Stomach (tissue), 9 donors: Measurements from ENCODE around the gene NFATC1. TPM values are rescaled to one million over a fixed set of nuclear protein-coding genes. Genes with fewer than 3 reads are reported as not detected.

Experiments
- DNase-seq, 2 donors: peaks; one replicate each; pipeline versions ENCODE4 v3.0.0 to v3.0.0-alpha.2; 2013 to 2019
- H3K27ac ChIP-seq, 5 donors: fragments of 200-600 bp in 4 of 5; sonication (generic) in 4 of 5; one replicate each; pipeline ENCODE4 v1.5.1; 2013 to 2019; ENCODE audit warnings: mild to moderate bottlenecking in 1 of 5, moderate library complexity in 1 of 5
- H3K27me3 ChIP-seq, 3 donors: fragments of 200-600 bp; sonication (generic); one replicate each; pipeline ENCODE4 v1.5.1; 2017 to 2019; ENCODE audit warnings: mixed run types in 1 of 3
- H3K36me3 ChIP-seq, 4 donors: fragments of 200-600 bp; sonication (generic); 1 replicate in 3 of 4; 2 replicates in 1 of 4; pipeline ENCODE4 v1.5.1; 2016 to 2019
- H3K4me1 ChIP-seq, 4 donors: fragments of 200-600 bp; sonication (generic); one replicate each; pipeline ENCODE4 v1.5.1; 2016 to 2019
- H3K4me3 ChIP-seq, 4 donors: fragments of 200-600 bp; sonication (generic) in 3 of 4; one replicate each; pipeline ENCODE4 v1.5.1; 2016 to 2019; ENCODE audit warnings: mild to moderate bottlenecking in 1 of 4
- H3K9me3 ChIP-seq, 4 donors: fragments of 200-600 bp; sonication (generic); one replicate each; pipeline ENCODE4 v1.5.1; 2016 to 2019
- EP300 ChIP-seq: sonication (generic); formaldehyde crosslinking; IDR thresholded peaks from one replicate; pipeline ENCODE4 v1.6.1; 2017; ENCODE audit warnings: antibody characterized with exemption
- POLR2A ChIP-seq, 4 donors: fragments of 450-650 bp; IDR thresholded peaks; one replicate each; pipeline ENCODE4 v1.6.1; 2016; ENCODE audit warnings: antibody characterized with exemption in 4 of 4, control low read depth in 2 of 4, mild to moderate bottlenecking in 1 of 4, moderate library complexity in 1 of 4
- POLR2AphosphoS5 ChIP-seq, 3 donors: sonication (generic); formaldehyde crosslinking; IDR thresholded peaks; one replicate each; pipeline ENCODE4 v1.6.1; 2016; ENCODE audit warnings: antibody characterized with exemption in 3 of 3
- WGBS, 5 donors: extraction: QIAGEN DNeasy Blood & Tissue Kit in 3 of 5; methylation state at CpG; one replicate each; pipeline versions ENCODE4 v1.1.5 to v1.1.7; 2013 to 2018; 5-methylcytosine and 5-hydroxymethylcytosine counted together
- intact Hi-C: fragments of 100-400 bp; cut with DNase I; formaldehyde crosslinking; loops from one replicate; pipeline ENCODE4 v1.15.1; 2023; ENCODE audit warnings: low total_unique reads
- polyA plus RNA-seq, 3 donors: library from polyadenylated mRNA; stranded (reverse); fragments of 200-250 nt; gene quantifications; one replicate each; pipeline ENCODE4 v1.2.3, GENCODE V29; 2013
- total RNA-seq, 5 donors: library from RNA; depleted of rRNA; stranded (reverse); fragments of >200 nt; gene quantifications; one replicate each; pipeline versions ENCODE4 v1.1.0 to v1.2.3, GENCODE V29; 2014 to 2016
- TF ChIP-seq, protein P1 (sequence below), 7 experiments: fragments of 450-650 bp in 4 of 7; fragments of 200-600 bp in 3 of 7; sonication (generic) in 3 of 7; IDR thresholded peaks; one replicate each; pipeline ENCODE4 v1.5.1; 2016 to 2019; ENCODE audit warnings: antibody characterized with exemption in 7 of 7, control low read depth in 2 of 7, mild to moderate bottlenecking in 1 of 7
- donor health status: healthy with polysubstance abuse.
- donor health status: Bipolar disorder and iron deficiency.
- donor health status: healthy.

The NFATC1 gene
- total and polyA plus RNA-seq, 8 donors = 2.6 to 14.0 (median 6.1) TPM

DNA sequence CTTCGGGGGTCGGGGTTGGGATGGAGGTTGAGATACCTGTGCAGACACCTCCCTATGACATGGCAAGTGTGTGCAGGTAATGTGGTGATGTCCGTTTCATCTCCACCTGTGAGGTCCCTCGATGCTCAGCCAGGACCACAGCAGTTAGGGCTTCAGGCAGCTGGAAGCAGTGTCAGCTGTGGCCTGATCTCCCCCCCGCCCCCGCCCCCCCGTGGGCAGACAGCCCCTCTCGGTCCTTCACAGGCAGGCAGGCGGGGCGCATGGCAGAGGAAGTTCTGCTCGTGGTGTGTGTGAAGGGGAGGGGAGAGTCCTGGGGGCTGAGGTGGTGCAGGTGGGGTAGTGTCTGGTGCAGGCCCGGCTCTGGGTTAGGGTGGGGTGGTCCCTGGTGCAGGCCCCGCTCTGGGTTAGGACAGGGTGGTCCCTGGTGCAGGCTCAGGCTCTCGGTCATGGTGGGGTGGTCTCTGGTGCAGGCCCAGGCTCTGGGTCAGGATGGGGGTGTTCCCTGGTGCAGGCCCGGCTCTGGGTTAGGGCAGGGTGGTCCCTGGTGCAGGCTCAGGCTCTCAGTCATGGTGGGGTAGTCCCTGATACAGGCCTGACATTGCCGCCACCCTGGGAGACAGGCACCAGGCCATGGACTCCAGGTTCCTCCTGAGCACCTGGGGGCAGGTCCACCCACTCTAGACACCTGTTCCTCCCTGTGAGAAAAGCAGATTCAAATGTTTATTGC is 94.3 kb downstream of the NFATC1 start:
- no peak overlapping the region for H3K4me3 ChIP-seq
- 80 to 91% (median 82%) methylated on average over 13 to 16 of the region's 16 CpGs for WGBS, 5 donors
- H3K36me3 ChIP-seq = peaks cover 14 to 47% (median 43%) of the 10 kb centered on the region in 4 donors
- peaks cover 0 to 9% (median 6%) of the 10 kb centered on the region in 4 donors for H3K4me1 ChIP-seq
- no peaks in the 10 kb centered on the region for H3K9me3 ChIP-seq
- intact Hi-C loops = no loop called here
- H3K27me3 ChIP-seq = no peaks in the 10 kb centered on the region
- TF ChIP-seq, protein P1, sequence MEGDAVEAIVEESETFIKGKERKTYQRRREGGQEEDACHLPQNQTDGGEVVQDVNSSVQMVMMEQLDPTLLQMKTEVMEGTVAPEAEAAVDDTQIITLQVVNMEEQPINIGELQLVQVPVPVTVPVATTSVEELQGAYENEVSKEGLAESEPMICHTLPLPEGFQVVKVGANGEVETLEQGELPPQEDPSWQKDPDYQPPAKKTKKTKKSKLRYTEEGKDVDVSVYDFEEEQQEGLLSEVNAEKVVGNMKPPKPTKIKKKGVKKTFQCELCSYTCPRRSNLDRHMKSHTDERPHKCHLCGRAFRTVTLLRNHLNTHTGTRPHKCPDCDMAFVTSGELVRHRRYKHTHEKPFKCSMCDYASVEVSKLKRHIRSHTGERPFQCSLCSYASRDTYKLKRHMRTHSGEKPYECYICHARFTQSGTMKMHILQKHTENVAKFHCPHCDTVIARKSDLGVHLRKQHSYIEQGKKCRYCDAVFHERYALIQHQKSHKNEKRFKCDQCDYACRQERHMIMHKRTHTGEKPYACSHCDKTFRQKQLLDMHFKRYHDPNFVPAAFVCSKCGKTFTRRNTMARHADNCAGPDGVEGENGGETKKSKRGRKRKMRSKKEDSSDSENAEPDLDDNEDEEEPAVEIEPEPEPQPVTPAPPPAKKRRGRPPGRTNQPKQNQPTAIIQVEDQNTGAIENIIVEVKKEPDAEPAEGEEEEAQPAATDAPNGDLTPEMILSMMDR (IDR thresholded peaks at IDR 0.05) = no peak
- TF ChIP-seq POLR2AphosphoS5 (IDR thresholded peaks at IDR 0.05) (no peak), POLR2A (IDR thresholded peaks at IDR 0.05) (no peak), EP300 (no peak)
- no peak for DNase-seq
- H3K27ac ChIP-seq = no peak overlapping the region

DNA sequence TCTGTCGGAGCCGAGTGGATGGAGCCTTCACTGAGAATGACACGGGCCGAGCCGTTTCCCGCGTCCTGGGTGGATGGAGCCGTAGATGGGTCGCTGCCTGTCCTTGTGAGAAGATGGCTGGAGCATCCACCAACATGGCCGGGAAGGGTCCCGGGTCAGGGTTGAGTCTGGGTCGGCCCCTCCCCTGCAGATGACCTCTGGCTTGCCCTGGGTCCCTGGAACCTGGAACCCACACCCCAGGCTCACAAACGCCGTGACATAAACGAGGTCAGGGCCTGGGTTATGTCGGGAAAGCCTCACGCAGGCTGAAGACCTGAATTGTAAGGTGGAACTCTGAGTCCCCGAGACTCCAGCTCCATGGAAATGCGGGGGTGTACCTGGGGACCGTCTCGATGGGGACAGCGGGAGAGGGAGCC is 94.9 kb downstream of the NFATC1 start:
- no peak overlapping the region for H3K27ac ChIP-seq
- TF ChIP-seq EP300 = no peak
- no peak for TF ChIP-seq POLR2AphosphoS5 (IDR thresholded peaks at IDR 0.05)
- TF ChIP-seq POLR2A (IDR thresholded peaks at IDR 0.05) = no peak
- TF ChIP-seq, protein P1 (IDR thresholded peaks at IDR 0.05) = no peak
- H3K4me3 ChIP-seq = no peak overlapping the region
- no peaks in the 10 kb centered on the region for H3K27me3 ChIP-seq
- peaks cover 14 to 47% (median 43%) of the 10 kb centered on the region in 4 donors for H3K36me3 ChIP-seq
- H3K9me3 ChIP-seq = no peaks in the 10 kb centered on the region
- DNase-seq = no peak
- intact Hi-C loops = no loop called here
- WGBS, 5 donors = 84 to 91% (median 91%) methylated on average over 22 of the region's 22 CpGs
- H3K4me1 ChIP-seq = peaks cover 0 to 3% (median under 1%) of the 10 kb centered on the region in 4 donors

DNA sequence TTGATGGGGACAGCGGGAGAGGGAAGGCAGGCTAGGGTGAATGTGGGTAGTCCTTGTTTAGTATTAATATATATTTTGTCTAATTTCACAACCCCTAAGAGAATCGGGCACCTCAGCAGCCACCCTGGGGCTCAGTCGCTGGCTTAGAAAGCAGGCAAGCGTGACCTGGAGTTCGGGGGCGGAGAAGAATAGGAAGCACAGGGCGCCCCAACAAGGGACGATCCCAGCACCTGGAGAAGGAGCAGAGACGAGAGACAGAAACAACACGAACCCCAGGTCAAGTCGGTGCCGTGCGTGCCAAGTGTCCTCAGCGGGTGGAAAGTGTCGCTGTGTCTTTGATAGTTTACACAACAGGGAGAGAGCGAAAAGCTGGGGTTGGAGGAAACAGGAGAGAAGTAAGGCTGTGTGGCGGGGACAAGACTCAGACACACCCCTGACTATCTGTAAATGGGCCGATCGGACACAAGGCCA is 95.4 kb downstream of the NFATC1 start:
- peaks cover 14 to 47% (median 41%) of the 10 kb centered on the region in 4 donors for H3K36me3 ChIP-seq
- no peak for TF ChIP-seq EP300
- no peak for TF ChIP-seq POLR2AphosphoS5 (IDR thresholded peaks at IDR 0.05)
- no peak for TF ChIP-seq POLR2A (IDR thresholded peaks at IDR 0.05)
- TF ChIP-seq, protein P1 (IDR thresholded peaks at IDR 0.05) = no peak
- H3K9me3 ChIP-seq = no peaks in the 10 kb centered on the region
- intact Hi-C loops = no loop called here
- WGBS, 5 donors = 90 to 97% (median 92%) methylated on average over 19 of the region's 19 CpGs
- no peak for DNase-seq
- H3K4me1 ChIP-seq = no peaks in the 10 kb centered on the region
- no peaks in the 10 kb centered on the region for H3K27me3 ChIP-seq
- no peak overlapping the region for H3K27ac ChIP-seq
- no peak overlapping the region for H3K4me3 ChIP-seq

DNA sequence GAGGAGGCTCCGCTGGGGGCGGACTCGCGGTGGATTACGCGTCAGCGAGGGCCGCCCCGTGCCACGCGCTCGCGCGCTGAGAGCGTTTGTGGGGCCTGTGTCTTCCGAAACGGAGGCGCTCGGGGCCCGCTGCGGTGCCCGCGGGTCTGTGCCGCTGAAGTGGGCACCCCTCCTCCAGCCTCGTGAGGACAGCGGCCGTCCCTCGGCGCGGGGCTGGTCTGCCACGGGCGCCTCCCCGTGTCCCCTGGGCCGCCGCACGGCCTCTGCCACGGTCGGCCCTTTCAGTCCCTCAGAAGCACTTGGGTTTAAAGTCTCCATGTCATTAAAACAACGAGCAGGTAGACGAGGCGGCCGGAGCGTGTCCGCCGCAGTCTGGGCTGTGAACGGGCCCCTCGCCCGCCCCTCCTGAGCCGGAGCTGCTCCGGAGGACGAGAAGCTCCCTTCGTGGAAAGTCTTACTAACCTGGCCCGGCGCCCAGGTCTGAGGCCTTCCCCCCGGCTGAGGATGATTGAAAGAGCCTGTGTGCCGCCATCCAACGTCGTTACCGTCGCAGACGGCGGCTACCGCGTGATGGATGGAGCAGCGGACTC is 97.6 kb downstream of the NFATC1 start:
- H3K27ac ChIP-seq = no peak overlapping the region
- peaks cover 6 to 26% (median 21%) of the 10 kb centered on the region in 4 donors for H3K36me3 ChIP-seq
- WGBS, 5 donors = 93 to 98% (median 95%) methylated on average over 62 to 65 of the region's 65 CpGs
- intact Hi-C loops = no loop called here
- no peak overlapping the region for H3K4me3 ChIP-seq
- H3K27me3 ChIP-seq = no peaks in the 10 kb centered on the region
- no peak for TF ChIP-seq POLR2AphosphoS5 (IDR thresholded peaks at IDR 0.05)
- no peak for TF ChIP-seq POLR2A (IDR thresholded peaks at IDR 0.05)
- TF ChIP-seq, protein P1 (IDR thresholded peaks at IDR 0.05) = no peak
- TF ChIP-seq EP300 = no peak
- H3K9me3 ChIP-seq = peaks cover 0 to 8% (median under 1%) of the 10 kb centered on the region in 4 donors
- DNase-seq = peak in 1 of 2 donors; percentile 53
- peaks cover 0 to 13% (median 0%) of the 10 kb centered on the region in 4 donors for H3K4me1 ChIP-seq
